Measurements from ENCODE around the gene DOHH.
"Not testable (repeated sequence)": the region's sequence is repeated elsewhere in the genome, so short reads cannot be mapped to it uniquely, and the experiment has no call there.

DOHH gene

DNA sequence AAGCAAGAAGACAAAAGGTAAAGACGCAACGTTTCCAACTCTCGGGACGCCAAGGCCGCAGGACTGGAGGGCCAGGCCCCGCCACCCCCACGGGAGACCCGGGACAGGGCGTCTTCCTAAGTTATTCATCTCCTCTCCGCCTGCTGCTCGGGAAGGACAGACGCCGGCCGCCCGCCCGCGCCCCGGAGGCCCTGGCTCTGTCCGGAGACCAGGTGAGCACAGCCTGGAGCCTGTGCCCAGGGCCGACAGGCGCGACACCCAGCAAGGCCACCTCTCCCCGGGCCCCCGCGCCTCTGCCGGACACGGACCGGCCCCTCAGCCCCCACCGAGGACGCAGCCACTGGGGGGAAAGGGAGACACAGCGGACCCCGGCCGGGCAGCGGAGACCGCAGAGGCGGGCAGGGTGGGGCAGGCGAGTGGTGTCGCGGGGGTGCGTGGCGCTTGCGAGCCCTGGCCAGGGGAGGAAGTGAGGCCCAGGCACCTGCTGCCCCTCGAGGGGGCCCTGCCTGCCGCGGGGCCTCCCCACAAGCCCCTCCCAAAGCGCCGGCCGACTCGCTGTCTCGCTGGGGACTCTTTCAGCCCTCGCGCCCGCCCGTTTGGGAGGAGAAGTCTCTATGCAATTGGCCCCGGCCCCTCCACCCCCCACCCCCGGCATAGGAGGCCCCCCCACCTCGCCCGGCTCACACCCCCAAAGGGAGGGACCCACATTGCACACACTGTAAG is 37.3 kb downstream of the DOHH start:
- DNase-seq (ENCODE audit: low read depth in 1 of 2, low spot score in 1 of 2): no peak
- in situ Hi-C loops (cut with HindIII; ENCODE audit: low pct_unique_long_range_greater_than_20kb, low sequenced_read_pairs): no loop called here
- TF ChIP-seq JUND (IDR thresholded peaks at IDR 0.05; ENCODE audit: low read depth): no peak

DNA sequence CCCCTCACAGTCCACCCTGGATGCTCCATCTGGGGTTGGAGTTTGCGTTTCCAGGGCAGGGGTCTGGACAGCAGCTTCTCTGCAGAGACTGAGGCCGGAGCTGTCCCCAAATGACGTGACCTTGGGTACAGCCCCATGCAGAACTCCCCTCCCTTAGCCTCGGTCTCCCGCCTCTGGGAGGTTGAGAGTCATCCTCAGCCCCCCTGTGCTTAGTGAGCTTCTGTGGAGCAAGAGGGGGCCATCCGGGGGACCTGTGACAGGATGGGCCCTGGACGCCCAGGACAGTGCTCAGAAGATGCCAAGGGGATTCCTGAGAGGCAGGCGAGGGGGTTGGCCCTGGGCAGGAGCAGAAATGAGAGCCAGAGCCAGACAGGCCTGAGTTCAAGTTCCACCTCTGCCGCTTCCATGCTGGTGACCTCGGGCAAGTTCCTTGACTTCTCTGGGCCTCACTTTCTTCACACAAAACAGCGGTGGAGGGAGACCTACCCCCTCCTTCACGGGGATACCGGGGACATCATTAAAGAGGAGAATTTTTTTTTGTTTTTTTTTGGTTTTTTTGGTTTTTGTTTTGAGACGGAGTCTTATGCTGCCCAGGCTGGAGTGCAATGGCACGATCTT is 40.4 kb downstream of the DOHH start:
- DNase-seq (ENCODE audit: low read depth in 1 of 2, low spot score in 1 of 2): no peak
- TF ChIP-seq JUND (IDR thresholded peaks at IDR 0.05; ENCODE audit: low read depth): no peak
- in situ Hi-C loops (cut with HindIII; ENCODE audit: low pct_unique_long_range_greater_than_20kb, low sequenced_read_pairs): no loop called here

DNA sequence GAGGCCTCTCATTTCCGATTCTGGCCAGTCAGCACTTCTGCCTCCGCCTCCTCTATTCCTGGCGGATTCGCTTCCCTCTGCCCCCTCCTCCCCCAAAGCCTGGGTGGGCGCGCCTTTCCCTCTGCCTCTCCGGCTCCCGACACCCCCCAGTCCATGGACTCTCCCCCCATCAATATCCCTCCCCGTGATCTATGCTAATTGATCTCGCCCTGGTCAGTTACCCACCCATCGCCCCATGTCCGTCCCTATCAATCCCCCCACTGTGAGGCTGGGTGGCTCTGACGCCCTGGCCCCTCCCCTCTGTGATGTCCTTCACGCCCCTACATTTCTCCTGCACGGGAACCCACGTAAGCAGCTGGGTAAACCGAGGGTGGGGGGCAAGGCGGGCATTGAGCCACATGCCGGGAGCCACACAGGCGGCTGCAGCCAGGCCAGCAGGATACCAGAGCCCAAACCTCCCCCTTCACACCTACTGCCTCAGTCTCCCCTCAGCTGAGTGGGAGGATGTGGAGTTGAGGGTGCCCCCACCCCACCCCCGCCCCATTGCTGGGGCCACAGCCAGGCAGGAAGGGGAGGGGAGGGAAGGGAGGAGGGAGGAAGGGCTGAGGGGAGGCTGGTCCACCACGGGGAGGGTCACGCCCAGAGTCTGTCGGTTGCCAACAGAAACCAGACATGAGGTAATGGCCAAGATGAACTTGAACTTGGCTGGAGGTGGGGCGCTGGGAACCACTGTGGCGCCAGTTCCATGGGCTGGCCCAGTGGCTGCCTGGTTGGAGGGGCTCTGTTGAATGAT is 41.2 kb downstream of the DOHH start:
- TF ChIP-seq JUND (IDR thresholded peaks at IDR 0.05; ENCODE audit: low read depth): no peak
- in situ Hi-C loops (cut with HindIII; ENCODE audit: low pct_unique_long_range_greater_than_20kb, low sequenced_read_pairs): no loop called here
- DNase-seq (ENCODE audit: low read depth in 1 of 2, low spot score in 1 of 2): peak in 1 of 2 experiments; percentile 26

DNA sequence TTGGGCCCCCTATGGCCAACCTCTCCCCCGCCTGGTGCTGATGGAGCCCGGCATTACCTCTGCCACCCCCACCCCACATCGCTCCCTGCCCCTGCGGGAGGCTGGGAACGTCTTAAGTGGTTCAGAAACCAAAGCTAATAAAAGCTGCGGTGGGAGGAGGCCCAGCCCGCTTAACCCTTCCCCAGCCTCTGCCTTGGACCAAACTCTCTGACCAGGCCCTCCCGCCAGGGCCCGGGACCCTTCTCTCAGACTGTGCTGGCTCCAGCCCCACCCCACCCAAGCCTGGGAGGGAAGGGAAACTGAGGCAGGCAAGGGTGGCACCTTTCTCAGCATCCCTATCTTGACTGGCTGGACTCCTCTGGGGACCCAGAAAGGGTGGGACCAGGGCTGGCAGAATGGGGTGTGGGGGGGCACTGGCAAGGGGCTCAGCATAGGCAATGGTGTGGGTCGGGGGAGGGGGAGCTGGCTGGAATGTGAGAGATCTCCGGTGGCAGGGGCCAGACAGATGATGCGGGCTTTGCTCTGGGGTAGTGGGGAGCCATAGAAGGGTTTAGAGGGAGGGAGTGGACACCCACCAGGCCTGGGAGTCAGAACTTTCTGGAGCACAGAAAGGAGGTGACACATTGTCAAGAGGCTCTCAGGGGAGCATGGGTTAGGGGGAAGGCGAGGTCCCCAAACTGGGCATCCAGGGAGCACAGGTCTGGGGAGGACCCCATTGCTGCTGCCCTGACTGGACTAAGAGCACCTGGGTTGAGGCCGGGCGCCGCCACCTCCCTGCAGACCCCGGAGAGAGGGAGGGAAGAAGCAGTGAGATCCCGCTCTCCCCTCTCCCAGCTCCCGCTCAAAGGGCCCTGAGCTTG is 42.0 kb downstream of the DOHH start:
- in situ Hi-C loops (cut with HindIII; ENCODE audit: low pct_unique_long_range_greater_than_20kb, low sequenced_read_pairs): no loop called here
- TF ChIP-seq JUND (IDR thresholded peaks at IDR 0.05; ENCODE audit: low read depth): no peak
- DNase-seq (ENCODE audit: low read depth in 1 of 2, low spot score in 1 of 2): no peak

DNA sequence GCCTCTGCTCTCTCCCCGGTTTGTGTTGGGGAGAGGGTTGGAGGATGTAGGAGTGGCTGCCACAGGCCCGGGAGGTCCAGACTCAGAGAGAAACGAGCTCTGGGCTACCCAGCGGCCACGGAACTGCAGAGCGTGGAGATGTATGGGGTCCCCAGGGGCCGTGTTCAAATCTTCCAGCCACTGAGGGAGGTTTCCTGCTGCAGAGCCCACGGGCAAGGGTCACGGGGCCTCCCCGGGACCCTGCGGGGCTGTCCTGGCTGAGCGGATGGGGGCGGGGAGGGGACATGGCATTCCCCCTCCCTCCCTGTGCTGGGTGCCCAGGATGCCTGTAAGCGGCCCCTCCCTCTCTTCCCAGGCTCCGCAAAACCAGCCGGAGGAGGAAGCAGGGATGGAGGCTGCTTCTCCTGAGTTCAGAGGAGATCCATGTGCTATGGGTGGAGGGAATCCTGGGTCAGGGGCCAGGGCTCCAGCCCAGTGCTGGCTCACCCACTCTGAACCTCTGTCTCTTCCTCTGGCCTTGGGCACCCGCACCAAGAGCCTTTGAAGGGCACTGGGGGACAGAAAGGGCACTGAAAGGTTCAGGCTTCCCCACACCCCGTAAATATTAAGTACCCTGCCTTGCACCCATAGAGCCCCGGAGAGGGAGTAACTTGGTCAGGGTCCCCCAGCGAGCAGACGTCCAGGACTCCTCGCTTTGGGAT is 42.8 kb downstream of the DOHH start:
- no peak for DNase-seq (ENCODE audit: low read depth in 1 of 2, low spot score in 1 of 2)
- in situ Hi-C loops (cut with HindIII; ENCODE audit: low pct_unique_long_range_greater_than_20kb, low sequenced_read_pairs): no loop called here
- no peak for TF ChIP-seq JUND (IDR thresholded peaks at IDR 0.05; ENCODE audit: low read depth)

DNA sequence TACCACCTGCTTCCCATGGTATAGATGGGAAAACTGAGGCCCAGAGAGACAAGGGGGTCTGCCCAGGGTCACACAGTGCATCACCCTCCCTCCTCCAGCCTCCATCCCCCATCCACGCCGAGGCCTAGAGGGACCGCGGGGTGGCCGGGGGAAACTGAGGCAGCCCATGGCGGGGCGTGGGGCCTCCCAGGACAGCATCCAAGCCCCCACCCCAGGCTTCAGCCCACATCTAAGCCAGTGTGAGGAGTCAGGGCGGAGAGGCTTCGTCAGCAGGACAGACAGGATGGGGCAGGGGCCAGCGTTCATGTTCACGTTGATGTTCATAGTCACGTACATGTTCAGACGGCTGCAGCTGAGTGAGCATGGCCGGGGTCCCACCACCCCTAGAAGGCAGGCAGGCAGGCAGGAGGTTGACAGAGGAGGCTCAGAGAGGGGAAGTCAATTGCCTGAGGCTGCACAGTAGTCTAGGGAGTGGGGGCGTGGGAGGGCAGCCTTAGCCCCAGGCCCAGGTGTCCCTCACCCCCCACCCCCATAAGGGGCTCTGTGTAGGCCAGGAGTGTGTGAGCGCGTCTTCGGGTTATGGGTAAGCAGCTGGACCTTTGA is 43.4 kb downstream of the DOHH start:
- DNase-seq (ENCODE audit: low read depth in 1 of 2, low spot score in 1 of 2): no peak
- TF ChIP-seq JUND (IDR thresholded peaks at IDR 0.05; ENCODE audit: low read depth): no peak
- in situ Hi-C loops (cut with HindIII; ENCODE audit: low pct_unique_long_range_greater_than_20kb, low sequenced_read_pairs): no loop called here

DNA sequence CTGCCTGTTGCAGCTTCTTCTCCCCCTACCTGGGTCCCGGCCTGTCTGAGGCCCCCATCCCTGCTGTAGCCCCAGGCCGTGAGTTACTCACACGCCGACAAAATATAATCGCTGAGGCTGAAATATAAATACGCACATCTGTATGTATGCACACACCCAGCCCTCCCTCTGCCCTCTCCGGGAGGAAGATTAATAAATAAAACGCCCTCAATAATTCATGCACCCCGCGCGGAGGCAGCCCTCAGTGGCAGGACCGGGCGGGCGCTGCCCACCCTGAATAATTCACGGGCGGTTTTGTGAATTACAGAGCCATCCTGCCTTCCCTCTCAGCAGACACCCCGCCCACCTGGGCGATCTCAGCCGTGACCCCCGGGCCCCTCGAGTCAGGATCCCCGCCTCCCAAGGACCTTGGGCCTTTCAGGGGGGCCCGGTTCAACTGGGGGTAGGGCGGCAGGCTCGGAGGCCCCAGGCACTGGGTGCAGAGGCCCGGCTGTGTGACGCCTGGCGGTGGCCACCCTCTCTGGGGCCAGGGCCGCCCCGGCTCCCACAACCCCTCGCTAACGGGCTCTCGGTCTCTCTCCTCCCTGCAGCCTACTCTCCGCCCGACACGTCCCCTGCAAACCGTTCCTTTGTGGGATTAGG is 44.4 kb downstream of the DOHH start:
- DNase-seq (ENCODE audit: low read depth in 1 of 2, low spot score in 1 of 2): no peak
- TF ChIP-seq JUND (IDR thresholded peaks at IDR 0.05; ENCODE audit: low read depth): no peak
- in situ Hi-C loops (cut with HindIII; ENCODE audit: low pct_unique_long_range_greater_than_20kb, low sequenced_read_pairs): no loop called here

DNA sequence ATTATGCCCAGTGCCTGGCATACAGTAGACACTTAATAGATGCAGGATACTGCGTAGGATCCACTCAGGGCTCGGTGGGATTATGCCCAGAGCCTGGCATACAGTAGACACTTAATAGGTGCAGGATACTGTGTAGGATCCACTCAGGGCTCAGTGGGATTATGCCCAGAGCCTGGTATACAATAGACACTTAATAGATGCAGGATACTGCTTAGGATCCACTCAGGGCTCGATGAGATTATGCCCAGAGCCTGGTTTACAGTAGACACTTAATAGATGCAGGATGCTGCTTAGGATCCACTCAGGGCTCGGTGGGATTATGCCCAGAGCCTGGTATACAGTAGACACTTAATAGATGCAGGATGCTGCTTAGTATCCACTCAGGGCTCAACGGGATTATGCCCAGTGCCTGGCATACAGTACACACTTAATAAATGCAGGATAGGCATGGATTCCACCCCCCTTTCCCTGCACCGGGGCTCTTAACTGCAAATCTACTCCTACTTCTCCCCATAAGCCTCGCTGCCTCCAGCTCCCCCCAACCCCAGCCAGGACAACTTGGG is 45.0 kb downstream of the DOHH start:
- TF ChIP-seq JUND (IDR thresholded peaks at IDR 0.05; ENCODE audit: low read depth): no peak

DNA sequence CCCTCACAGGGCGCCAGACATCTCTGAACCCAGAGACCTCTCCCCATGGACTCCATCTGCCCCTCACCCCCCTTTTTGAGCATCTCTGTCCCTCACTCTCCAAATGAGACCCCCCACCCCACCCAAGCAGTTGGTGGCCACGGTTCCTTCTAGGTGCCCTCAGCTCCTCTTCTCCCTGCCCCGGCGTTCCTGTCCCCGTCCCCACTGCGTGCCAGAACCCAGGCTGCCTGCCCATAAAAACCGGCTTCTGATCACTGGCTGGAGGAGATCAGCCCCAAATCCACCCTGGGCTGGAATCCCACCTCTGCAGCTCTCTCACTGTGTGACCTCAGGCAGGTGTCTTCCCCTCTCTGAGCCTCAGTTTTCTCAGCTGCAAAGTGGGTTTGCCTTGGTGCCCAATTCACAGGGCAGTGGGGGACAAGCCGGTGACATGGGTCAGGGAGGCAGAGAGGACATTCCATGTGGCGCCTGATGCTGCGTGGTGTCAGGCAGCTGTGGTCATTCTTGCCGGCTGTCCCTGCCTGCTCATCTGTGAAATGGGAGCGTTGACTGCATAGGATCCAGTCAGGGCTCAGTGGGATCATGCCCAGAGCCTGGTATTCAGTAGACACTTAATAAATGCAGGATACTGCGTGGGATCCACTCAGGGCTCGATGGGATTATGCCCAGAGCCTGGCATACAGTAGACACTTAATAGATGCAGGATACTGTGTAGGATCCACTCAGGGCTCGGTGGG is 45.6 kb downstream of the DOHH start:
- TF ChIP-seq JUND (IDR thresholded peaks at IDR 0.05; ENCODE audit: low read depth): no peak
- no peak for DNase-seq (ENCODE audit: low read depth in 1 of 2, low spot score in 1 of 2)
- in situ Hi-C loops (cut with HindIII; ENCODE audit: low pct_unique_long_range_greater_than_20kb, low sequenced_read_pairs): no loop called here

More for the DNA sequence above, 45.0 kb downstream of the DOHH start:
- in situ Hi-C loops (cut with HindIII; ENCODE audit: low pct_unique_long_range_greater_than_20kb, low sequenced_read_pairs): no loop called here
- DNase-seq (ENCODE audit: low read depth in 1 of 2, low spot score in 1 of 2): no peak

DNA sequence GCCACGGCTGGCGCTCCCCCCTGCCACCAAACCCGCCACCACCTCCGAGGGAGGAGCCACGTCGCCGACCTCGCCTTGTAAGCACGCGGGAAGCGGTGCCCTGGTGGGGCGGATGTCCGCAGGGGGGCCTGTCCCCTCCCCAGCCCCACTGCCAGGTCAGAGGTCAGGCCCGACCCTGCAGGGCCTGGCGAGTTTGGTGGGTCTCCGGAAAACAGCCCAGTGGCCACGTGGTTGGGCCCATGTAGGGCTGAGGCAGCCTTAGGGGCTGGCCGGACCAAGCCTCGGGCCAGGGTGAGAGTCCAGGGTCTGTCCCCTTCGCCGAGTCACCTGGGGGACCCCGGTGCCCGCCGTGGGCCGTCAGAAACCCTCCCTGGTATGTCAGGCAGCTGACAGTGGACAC is 46.6 kb downstream of the DOHH start:
- no peak for DNase-seq (ENCODE audit: low read depth in 1 of 2, low spot score in 1 of 2)
- in situ Hi-C loops (cut with HindIII; ENCODE audit: low pct_unique_long_range_greater_than_20kb, low sequenced_read_pairs): no loop called here
- no peak for TF ChIP-seq JUND (IDR thresholded peaks at IDR 0.05; ENCODE audit: low read depth)

DNA sequence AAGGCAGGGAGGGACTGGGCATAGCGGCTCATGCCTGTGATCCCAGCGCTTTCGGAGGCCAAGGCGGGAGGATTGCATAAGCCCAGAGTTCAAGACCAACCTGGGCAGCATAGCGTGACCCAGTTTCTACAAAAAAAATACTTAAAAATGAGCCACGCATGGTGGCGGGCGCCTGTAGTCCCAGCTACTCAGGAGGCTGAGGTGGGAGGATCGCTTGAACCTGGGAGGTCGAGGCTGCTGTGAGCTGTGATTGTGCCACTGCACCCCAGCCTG is 47.6 kb downstream of the DOHH start:
- DNase-seq (ENCODE audit: low read depth in 1 of 2, low spot score in 1 of 2); in situ Hi-C loops (cut with HindIII; ENCODE audit: low pct_unique_long_range_greater_than_20kb, low sequenced_read_pairs): not testable (repeated sequence)
